ENCODE measurements around the gene DMRT3.

GRCh38 chr9:1009101-1009707 is 32.7 kb downstream of the DMRT3 start:
- TF ChIP-seq ZNF274 (IDR thresholded peaks at IDR 0.05; ENCODE audit: low read depth, low read length): no peak
- no peak for TF ChIP-seq SUZ12 (IDR thresholded peaks at IDR 0.05; ENCODE audit: extremely low read depth, insufficient read depth, insufficient read length)
- TF ChIP-seq YY1 (IDR thresholded peaks at IDR 0.05; ENCODE audit: insufficient read depth, insufficient read length): no peak
